Islet precursor cell (in vitro differentiated cells): Measurements from ENCODE around the gene PARP12.
"Not testable (repeated sequence)": the region's sequence is repeated elsewhere in the genome, so short reads cannot be mapped to it uniquely, and the experiment has no call there.

Experiments used
- DNase-seq: peaks from one replicate; pipeline ENCODE4 v3.0.0-alpha.2; 2018

PARP12 gene, protein sequence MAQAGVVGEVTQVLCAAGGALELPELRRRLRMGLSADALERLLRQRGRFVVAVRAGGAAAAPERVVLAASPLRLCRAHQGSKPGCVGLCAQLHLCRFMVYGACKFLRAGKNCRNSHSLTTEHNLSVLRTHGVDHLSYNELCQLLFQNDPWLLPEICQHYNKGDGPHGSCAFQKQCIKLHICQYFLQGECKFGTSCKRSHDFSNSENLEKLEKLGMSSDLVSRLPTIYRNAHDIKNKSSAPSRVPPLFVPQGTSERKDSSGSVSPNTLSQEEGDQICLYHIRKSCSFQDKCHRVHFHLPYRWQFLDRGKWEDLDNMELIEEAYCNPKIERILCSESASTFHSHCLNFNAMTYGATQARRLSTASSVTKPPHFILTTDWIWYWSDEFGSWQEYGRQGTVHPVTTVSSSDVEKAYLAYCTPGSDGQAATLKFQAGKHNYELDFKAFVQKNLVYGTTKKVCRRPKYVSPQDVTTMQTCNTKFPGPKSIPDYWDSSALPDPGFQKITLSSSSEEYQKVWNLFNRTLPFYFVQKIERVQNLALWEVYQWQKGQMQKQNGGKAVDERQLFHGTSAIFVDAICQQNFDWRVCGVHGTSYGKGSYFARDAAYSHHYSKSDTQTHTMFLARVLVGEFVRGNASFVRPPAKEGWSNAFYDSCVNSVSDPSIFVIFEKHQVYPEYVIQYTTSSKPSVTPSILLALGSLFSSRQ

DNA sequence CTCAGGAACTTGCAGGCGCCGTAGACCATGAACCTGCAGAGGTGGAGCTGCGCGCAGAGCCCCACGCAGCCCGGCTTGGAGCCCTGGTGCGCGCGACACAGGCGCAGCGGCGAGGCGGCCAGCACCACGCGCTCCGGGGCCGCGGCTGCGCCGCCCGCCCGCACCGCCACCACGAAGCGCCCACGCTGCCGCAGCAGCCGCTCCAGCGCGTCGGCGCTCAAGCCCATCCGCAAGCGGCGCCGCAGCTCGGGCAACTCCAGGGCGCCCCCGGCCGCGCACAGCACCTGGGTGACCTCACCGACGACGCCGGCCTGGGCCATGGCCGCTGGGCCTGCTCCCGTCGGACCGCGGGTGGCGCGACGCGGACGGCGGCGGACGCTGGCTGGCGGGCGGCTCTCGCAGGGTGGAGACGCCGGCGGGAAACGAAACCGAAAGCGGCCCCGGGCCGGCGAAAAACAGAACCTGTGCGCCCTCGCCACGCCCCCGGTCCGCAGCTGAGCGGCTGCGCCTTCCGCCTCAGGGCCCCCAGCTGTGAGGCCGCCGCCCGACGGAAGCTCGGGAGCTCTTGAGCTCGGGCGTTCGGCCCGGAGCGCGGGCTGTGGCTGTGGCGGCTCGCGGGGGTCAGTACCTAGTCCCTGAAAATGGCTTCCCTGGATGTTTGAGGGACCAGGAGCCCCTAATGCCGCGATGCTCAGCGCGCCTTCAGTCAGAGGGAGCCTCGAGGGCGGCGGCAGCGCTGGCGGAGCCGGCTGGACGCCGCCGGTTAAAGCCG is at the start of gene PARP12:
PARP12 (minus strand) TSS at position 424 of the 772 bp plus-strand sequence; CDS start at position 320, 104 bp downstream.
- DNase-seq: peak; percentile 80

DNA sequence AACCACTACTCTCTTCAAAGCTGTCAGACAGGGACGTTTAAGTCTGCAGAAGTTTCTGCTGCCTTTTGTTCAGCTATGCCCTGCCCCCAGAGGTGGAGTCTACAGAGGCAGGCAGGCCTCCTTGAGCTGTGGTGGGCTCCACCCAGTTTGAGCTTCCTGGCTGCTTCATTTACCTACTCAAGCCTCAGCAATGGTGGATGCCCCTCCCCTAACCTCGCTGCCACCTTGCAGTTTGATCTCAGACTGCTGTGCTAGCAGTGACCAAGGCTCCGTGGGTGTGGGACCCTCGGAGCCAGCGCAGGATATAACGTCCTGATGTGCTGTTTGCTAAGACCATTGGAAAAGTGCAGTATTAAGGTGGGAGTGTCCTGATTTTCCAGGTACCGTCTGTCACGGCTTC is 46.0 kb upstream of the PARP12 start:
- DNase-seq: not testable (repeated sequence)

GRCh38 chr7:140096459-140096858 is 33.7 kb upstream of the PARP12 start:
- DNase-seq: no peak

- DNase-seq: no peak
Measured at GRCh38 chr7:140093375-140093774, 30.6 kb upstream of the PARP12 start.

DNA sequence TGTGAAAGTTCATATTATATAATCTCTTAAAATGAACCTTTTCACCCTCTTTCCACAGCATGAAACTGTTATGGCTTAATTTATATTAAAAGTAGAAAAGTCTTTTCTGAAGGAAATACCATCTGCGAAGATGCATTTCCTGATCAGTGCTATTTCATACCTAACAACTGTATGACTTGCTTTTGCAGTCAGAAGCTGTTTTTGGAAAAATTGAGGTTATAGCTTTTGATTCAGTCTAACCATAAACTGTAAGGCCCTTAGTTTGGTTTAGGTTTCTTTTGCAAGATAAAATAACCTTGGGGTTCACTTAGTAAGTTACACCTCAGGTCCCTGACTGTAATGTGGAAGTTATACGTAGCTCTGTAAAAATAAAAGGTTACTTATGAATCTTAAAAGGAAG is 22.7 kb upstream of the PARP12 start:
- no peak for DNase-seq

- DNase-seq: no peak
Measured at GRCh38 chr7:140084972-140085371, 22.2 kb upstream of the PARP12 start.

- DNase-seq: no peak
Measured at GRCh38 chr7:140084142-140084655, 21.4 kb upstream of the PARP12 start.

- no peak for DNase-seq
Measured at GRCh38 chr7:140082770-140083169, 20.0 kb upstream of the PARP12 start.

DNA sequence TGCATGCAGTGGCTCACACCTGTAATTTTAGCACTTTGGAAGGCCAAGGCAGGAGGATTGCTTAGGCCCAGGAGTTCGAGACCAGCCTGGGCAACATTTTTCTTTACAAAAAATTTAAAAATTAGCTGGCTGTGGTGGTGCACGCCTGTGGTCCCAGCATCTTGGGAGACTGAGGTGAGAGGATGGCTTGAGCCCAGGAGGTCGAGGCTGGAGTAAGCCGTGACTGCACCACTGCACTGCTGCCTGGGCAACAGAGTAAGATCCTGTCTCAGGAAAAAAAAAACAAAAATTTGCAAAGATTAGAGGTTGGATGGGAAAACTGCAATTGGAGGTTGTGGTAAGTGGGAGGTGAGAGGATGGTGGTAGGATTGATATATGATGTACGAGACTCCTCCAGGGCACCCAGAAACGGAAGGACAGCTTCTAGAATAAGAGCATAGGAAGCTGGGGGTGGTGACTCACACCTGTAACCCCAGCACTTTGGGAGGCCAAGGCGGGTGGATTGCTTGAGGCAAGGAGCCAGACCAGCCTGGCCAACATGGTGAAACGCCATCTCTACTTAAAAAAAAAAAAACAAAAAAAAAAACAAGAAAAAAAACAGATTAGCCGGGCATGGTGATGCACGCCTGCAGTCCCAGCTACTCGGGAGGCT is 19.1 kb upstream of the PARP12 start:
- no peak for DNase-seq

GRCh38 chr7:140080919-140081318 is 18.2 kb upstream of the PARP12 start:
- no peak for DNase-seq

DNA sequence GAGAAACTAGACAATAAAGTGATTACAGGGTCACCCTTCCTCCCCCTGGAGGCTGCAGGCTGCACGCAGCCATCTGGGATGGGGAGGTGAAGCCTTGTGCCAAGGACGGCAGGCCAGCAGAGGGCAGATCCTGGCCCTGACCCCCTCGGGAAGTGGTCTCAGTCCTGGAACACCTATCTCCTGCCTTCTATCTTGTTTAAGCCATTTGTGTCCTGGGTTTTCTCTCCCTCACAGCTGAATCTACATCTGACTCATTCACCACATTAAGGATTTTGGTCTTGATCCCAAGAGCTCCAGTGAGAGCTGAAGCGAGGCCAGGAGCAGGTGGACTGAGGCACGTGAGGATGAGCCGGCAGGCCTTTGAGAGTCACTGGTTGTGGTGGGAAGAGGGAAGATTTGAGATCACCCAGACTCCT is 16.4 kb upstream of the PARP12 start:
- DNase-seq: peak; percentile 82

GRCh38 chr7:140078392-140078791 is 15.6 kb upstream of the PARP12 start:
- DNase-seq: no peak

DNA sequence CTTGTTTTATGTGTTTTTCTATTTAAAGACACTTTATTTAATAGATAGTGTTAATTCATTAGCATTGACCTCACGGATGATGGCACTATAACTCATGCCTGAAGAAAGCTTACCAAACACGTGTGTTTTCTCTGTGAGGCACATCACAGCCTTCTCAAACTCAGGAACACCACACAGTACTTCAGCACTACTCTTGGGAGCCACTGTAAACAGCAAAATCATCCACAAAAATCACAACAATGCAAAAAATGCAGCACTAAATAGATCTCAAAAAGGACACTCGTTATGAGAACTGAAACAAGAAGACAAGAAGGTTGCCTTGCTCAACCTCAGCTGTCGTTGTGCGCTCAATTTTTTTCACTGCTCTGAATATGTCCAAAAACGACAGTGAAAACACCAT is 12.0 kb upstream of the PARP12 start:
- DNase-seq: no peak

GRCh38 chr7:140070546-140070945 is 7.8 kb upstream of the PARP12 start:
- no peak for DNase-seq

GRCh38 chr7:140069298-140069949 is 6.7 kb upstream of the PARP12 start:
- no peak for DNase-seq

- DNase-seq: no peak
Measured at GRCh38 chr7:140068033-140068432, 5.3 kb upstream of the PARP12 start.

DNA sequence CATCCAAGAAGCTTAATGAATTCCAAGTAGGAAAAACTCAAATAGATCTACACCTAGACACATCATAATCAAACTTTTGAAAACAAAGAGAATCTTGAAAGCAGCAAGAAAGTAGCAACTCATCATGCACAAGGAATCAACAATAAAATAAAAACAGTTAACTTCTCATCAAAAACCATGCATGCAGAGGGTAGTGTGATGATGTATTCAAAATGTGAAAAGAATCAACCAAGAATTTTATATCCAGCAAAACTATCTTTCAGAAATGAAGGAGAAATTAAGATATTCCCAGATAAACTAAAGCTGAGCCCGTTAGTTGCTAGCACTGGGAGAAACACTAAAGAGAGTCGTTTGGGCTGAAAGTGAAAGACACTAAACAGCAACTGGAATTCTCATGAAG is 4.3 kb upstream of the PARP12 start:
- no peak for DNase-seq

DNA sequence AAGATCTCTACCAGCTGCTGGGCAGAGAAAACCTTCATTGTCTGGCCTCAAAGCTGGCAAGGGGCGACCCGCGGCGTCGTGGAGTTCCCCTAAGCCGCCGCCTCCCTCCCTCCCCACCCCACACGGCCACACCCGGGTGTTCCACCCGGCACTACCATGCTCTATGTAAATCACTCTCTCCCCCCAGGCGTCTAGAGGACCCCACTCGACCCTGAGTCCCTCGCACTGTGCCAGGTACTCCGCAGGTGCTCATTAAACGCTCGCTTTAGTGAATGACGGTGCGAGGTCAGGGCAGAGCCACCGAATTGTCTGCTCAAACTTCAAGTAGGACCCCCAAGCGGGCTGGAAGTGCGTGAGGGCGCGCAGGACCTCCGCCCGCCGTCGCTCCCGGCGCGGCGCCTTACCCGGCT is 628 bp downstream of the PARP12 start:
- no peak for DNase-seq

- no peak for DNase-seq
Measured at GRCh38 chr7:140061607-140061930, 1.2 kb downstream of the PARP12 start.

DNA sequence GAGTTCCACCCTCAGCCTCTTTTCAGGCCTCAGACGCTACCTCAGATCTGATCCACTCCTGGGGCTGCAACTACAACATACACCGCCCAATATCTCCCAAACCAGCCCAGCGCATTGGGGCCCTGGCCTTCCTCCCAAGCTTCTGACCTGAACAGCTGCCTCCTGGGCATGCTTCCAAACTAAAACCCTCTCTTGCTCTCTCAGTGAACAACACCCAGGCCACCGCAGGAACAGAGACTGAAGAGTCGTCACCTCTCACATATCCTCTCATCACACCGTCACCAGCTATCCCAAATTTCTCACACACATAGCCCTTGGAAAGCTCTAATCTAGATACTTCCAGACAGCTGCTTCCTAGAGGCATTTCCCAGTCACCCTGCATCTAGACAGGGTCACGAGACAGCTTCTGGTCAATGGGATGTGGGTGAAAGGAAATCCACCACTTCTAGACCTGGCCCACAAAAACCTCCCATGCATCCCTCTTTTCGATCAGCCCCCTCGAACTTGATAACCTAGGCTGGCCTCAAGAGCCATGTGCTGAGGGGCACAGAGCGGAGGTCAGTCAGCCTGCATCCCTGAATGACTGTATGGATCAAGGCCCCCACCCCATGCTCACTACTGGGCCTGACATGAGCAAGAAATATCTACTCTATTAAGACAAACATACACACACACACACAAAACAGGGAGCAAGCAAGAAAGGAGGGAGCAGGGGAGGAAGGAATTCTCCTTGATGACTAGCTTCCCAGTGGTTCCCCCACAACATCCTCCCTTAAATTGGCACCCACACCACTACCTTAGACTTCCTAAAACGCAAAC is 1.8 kb downstream of the PARP12 start:
- no peak for DNase-seq

DNA sequence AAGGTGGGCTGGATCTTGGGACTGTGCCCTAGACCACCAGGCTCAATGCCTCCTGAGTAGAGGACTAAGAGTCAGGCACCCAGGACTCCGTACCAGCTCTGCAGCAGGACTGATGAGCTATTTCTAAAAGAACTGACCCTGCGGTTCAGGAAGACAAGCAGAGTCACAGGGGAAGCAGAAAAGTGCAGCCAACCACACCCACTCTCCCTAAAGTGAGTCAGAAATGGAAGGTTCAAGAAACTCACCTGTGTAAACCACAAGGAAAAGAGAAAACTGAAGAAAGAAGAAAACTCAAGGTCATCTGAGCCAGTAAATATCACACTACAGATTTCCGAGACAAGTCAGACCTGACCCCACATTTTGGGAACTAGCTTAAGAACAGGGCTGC is 2.5 kb downstream of the PARP12 start:
- DNase-seq: no peak
